Measurements from ENCODE around the gene QRICH1. TPM values are rescaled to one million over a fixed set of nuclear protein-coding genes. Genes with fewer than 3 reads are reported as not detected.

The QRICH1 gene
- total and polyA plus RNA-seq, 4 donors, result 35.1 to 76.0 (median 52.9) TPM

- TF ChIP-seq CTCF (IDR thresholded peaks at IDR 0.05; ENCODE audit: control extremely low read depth, extremely low read depth), result no peak
- H3K27ac ChIP-seq (ENCODE audit: low read depth in 1 of 2, low read length in 1 of 2), result no peak overlapping the region
- DNase-seq (no peak), ATAC-seq (ENCODE audit: insufficient read depth, low FRiP score) (no peak)
- H3K4me1 ChIP-seq (ENCODE audit: control insufficient read depth in 5 of 5, insufficient read depth in 5 of 5, low read length in 5 of 5), result peaks cover 0 to 8% (median 3%) of the 10 kb centered on the region in 5 donors
- no peaks in the 10 kb centered on the region for H3K9me3 ChIP-seq (ENCODE audit: control insufficient read depth in 4 of 4, insufficient read depth in 3 of 4, low read length in 3 of 4)
- H3K9ac ChIP-seq (ENCODE audit: insufficient read depth in 1 of 2, low read length in 2 of 2), result no peak overlapping the region
- 58 to 60% methylated on average over 5 of the region's 5 CpGs for WGBS, 2 donors
- no peaks in the 10 kb centered on the region for H3K27me3 ChIP-seq (ENCODE audit: control insufficient read depth in 3 of 3, insufficient read depth in 3 of 3, low read length in 2 of 3)
- peaks cover 16 to 49% (median 38%) of the 10 kb centered on the region in 4 donors for H3K36me3 ChIP-seq (ENCODE audit: control insufficient read depth in 4 of 4, insufficient read depth in 4 of 4, low read length in 4 of 4)
- H3K4me3 ChIP-seq, result no peak overlapping the region
Observed at GRCh38 chr3:49098429-49098828, 4.6 kb upstream of the QRICH1 start.

GRCh38 chr3:49092938-49093852, 676 bp downstream of the QRICH1 start:
- H3K9ac ChIP-seq (ENCODE audit: insufficient read depth in 1 of 2, low read length in 2 of 2), result peak overlapping the region; percentile 66 to 90
- peak overlapping the region; percentile 84 for H3K4me3 ChIP-seq
- 0 to 1% methylated on average over 82 to 86 of the region's 86 CpGs for WGBS, 2 donors
- H3K27me3 ChIP-seq (ENCODE audit: control insufficient read depth in 3 of 3, insufficient read depth in 3 of 3, low read length in 2 of 3), result no peaks in the 10 kb centered on the region
- H3K9me3 ChIP-seq (ENCODE audit: control insufficient read depth in 4 of 4, insufficient read depth in 3 of 4, low read length in 3 of 4), result no peaks in the 10 kb centered on the region
- peaks cover 0 to 13% (median 2%) of the 10 kb centered on the region in 4 donors for H3K36me3 ChIP-seq (ENCODE audit: control insufficient read depth in 4 of 4, insufficient read depth in 4 of 4, low read length in 4 of 4)
- TF ChIP-seq CTCF (IDR thresholded peaks at IDR 0.05; ENCODE audit: control extremely low read depth, extremely low read depth), result no peak
- peak overlapping the region; percentile 94 to 97 for H3K27ac ChIP-seq (ENCODE audit: low read depth in 1 of 2, low read length in 1 of 2)
- DNase-seq (peak; percentile 83 to 91 (median 88)), ATAC-seq (ENCODE audit: insufficient read depth, low FRiP score) (peak; percentile 50)
- H3K4me1 ChIP-seq (ENCODE audit: control insufficient read depth in 5 of 5, insufficient read depth in 5 of 5, low read length in 5 of 5), result peaks cover 3 to 21% (median 5%) of the 10 kb centered on the region in 5 donors

GRCh38 chr3:49081429-49081828, 12.4 kb downstream of the QRICH1 start:
- TF ChIP-seq CTCF (IDR thresholded peaks at IDR 0.05; ENCODE audit: control extremely low read depth, extremely low read depth), result no peak
- no peaks in the 10 kb centered on the region for H3K9me3 ChIP-seq (ENCODE audit: control insufficient read depth in 4 of 4, insufficient read depth in 3 of 4, low read length in 3 of 4)
- H3K36me3 ChIP-seq (ENCODE audit: control insufficient read depth in 4 of 4, insufficient read depth in 4 of 4, low read length in 4 of 4), result peaks cover 3 to 13% (median 8%) of the 10 kb centered on the region in 4 donors
- ATAC-seq (ENCODE audit: insufficient read depth, low FRiP score) (no peak), DNase-seq (no peak)
- no peak overlapping the region for H3K27ac ChIP-seq (ENCODE audit: low read depth in 1 of 2, low read length in 1 of 2)
- H3K27me3 ChIP-seq (ENCODE audit: control insufficient read depth in 3 of 3, insufficient read depth in 3 of 3, low read length in 2 of 3), result no peaks in the 10 kb centered on the region
- H3K9ac ChIP-seq (ENCODE audit: insufficient read depth in 1 of 2, low read length in 2 of 2), result no peak overlapping the region
- peaks cover 0 to 3% (median 0%) of the 10 kb centered on the region in 5 donors for H3K4me1 ChIP-seq (ENCODE audit: control insufficient read depth in 5 of 5, insufficient read depth in 5 of 5, low read length in 5 of 5)
- 96 to 97% methylated on average over 8 of the region's 8 CpGs for WGBS, 2 donors
- H3K4me3 ChIP-seq, result no peak overlapping the region

Data from lung (tissue), 12 donors.